A172 (cell line): ENCODE results near the gene MORC3. TPM values are rescaled to one million over a fixed set of nuclear protein-coding genes. Genes with fewer than 3 reads are reported as not detected.
"Not testable (repeated sequence)": the region's sequence is repeated elsewhere in the genome, so short reads cannot be mapped to it uniquely, and the experiment has no call there.

Experiments
- DNase-seq: peaks from one replicate; pipeline ENCODE4 v3.0.0-alpha.2; 2015; ENCODE audit warnings: low spot score
- total RNA-seq: library from RNA; depleted of rRNA; stranded (reverse); fragments of >200 nt; shearing (Covaris generic); gene quantifications from 2 replicates; pipeline ENCODE4 v1.2.3, GENCODE V29; 2014; rRNA removed

MORC3 gene
- 43.0 and 49.1 TPM in 2 replicates for total RNA-seq

GRCh38 chr21:36319767-36320420 lies at the start of gene MORC3:
Gene MORC3 (plus strand): TSS chr21:36320197. CDS start chr21:36320265, 68 bp downstream.
- peak; percentile 99 for DNase-seq

DNA sequence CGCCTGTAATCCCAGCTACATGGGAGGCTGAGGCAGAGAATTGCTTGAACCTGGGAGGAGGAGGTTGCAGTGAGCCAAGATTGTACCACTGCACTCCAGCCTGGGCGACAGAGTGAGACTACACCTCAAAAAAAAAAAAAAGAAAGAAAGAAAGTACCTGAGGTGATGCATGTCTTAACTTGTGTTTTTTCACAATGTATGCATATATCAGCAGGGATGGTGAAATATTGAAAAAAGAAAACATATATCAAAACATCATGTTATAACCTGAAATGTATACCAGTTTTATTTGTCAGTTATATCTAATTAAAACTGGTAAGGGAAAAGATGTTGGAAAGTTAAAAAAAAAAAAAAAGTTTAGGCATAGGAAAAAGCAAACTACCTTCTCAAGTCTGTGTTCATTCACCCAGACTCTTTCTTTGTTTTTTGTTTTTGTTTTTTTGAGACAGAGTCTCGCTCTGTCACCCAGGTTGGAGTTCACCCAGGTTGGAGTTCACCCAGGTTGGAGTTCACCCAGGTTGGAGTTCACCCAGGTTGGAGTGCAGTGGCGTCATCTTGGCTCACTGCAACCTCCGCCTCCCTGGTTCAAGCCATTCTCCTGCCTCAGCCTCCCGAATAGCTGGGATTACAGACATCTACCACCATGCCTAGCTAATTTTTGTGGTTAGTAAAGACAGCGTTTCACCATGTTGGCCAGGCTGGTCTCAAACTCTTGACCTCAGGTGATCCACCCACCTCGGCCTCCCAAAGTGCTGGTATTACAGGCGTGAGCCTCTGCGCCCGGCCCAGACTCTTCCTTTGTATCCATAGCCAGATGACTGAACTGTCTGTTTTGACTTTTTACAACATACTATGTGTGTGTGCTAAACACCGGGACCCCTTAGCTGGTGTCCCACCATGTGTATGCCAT lies 49.0 kb upstream of the MORC3 start:
- DNase-seq = not testable (repeated sequence)

- no peak for DNase-seq
Observed at GRCh38 chr21:36274128-36274527, 45.9 kb upstream of the MORC3 start.

DNA sequence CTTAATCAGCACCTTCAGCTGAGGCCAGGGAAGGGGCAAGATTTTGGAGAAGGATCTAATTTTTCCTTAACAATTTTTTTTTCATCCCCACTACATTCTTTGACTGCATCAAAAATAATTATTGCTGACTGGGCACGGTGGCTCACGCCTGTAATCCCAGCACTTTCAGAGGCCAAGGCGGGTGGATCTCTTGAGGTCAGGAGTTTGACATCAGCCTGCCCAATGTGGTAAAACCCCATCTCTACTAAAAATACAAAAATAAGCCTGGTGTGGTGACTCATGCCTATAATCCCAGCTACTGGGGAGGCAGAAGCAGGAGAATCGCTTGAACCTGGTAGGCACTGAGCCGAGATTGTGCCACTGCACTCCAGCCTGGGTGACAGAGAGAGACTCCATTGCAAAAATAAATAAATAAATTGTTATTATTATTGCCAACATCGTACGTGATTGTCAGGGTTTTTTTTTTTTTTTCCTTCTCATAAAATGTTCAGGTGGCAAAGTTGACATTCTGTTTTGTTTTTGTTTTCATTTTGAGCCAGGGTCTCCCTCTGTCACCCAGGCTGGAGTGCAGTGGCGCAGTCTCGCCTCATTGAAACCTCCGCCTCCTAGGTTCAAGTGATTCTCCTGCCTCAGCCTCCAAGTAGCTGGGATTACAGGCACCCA lies 37.3 kb upstream of the MORC3 start:
- DNase-seq = peak; percentile 75

GRCh38 chr21:36283231-36283622 lies 36.8 kb upstream of the MORC3 start:
- not testable (repeated sequence) for DNase-seq

DNA sequence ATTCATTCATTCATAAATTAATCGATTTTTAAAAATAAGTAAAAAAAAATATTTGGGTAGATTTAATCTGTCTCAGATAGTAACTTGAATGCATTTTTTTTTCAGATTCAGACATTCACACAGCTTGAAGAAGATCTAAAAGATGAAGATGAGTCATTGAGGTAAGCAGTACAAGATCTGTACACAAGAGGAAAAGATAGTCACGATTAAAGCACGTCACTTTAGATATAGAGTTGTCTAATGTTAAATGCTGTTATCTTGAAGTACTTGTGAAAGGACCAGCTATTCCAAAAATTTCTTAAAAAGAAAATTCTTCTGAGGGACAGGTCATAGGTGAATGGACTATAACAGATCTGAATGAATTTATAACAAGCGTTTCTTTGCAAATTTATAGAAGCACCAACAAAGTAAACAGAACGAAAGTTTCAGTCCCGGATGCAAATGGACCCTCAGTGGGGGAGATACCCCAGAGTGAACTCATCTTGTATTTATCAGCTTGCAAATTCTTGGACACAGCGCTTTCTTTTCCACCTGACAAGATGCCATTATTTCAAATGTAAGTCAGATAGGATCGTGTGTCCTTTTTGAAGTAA lies 31.2 kb upstream of the MORC3 start:
- DNase-seq = no peak

GRCh38 chr21:36291509-36291908 lies 28.5 kb upstream of the MORC3 start:
- DNase-seq = no peak

DNA sequence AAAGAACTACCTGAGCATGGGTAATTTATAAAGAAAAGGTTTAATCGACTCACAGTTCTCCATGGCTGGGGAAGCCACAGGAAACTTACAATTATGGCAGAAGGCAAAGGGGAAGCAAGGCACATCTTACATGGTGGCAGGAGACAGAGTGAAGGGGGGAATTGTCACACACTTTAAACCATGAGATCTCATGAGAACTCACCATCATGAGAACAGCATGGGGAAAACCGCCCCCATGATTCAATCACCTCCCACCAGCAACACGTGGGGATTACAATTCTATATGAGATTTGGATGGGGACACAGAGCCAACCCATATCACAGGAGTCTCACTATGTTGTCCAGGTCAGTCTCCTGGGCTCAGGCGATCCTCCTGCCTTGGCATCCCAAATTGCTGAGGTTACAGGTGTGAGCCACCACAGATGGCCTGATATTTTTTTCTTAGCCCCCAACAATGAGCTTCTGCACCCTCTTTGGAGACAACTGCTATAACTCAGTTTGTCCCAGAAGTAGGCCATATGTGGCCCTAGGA lies 22.5 kb upstream of the MORC3 start:
- no peak for DNase-seq

DNA sequence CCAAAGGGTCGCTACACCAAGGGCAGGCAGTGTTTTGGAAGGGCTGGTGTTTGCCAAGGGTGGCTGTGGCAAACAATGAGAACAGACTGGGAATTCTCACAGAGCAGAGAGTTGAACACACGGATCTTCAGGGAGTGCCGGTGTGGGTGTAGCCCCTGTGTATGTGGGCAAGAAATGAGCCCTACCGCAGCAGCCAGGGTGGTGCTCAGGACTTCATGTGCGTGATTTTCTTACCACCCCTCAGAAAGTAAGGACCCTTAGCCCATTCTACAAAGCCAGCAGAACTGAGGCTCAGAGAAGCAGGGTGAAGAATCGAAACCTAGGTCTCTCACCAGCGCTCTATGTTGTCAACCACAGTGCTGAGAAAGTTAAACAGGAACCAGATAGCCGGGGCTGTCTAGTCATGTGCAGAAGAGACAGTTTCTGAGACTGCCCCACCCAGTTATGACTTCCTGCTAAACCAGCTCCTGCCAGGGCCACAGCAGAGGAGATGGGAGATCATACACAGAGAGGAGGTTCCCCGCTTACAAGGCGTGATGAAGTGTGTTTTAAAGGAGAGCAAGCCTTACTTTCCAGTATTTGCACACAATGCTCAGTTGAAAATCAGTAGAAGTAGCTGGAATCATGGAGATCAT lies 21.9 kb upstream of the MORC3 start:
- DNase-seq = peak; percentile 56

DNA sequence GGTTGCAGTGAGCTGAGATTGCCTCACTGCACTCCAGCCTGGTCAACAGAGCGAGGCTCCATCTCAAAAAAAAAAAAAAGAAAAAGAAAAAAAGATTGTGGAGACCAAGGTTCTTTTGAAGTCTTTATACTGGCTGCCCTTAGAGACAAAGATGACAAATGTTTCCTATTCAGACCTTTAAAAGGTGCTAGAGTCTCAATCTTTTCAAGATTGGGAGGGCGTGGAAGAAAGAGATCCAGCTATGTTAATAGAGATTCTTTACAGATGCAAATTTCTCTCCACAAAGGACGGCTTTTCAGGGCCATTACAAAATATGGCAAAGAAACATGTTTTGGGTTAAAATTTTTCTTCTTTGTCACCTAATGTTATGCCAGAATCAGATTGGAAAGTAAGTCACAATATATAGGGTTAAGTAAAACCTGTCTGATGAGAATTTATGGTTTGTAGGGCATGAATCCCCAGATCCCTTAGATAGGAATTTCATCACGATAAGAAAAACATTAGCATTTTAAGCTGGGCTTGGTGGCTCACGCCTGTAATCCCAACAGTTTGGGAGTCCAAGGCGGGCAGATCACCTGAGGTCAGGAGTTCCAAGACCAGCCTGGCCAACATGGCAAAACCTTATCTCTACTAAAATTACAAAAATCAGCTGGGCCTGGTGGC lies 13.0 kb upstream of the MORC3 start:
- DNase-seq = no peak

- no peak for DNase-seq
Observed at GRCh38 chr21:36310016-36310415, 10.0 kb upstream of the MORC3 start.

- DNase-seq = not testable (repeated sequence)
Observed at GRCh38 chr21:36313446-36313845, 6.6 kb upstream of the MORC3 start.

DNA sequence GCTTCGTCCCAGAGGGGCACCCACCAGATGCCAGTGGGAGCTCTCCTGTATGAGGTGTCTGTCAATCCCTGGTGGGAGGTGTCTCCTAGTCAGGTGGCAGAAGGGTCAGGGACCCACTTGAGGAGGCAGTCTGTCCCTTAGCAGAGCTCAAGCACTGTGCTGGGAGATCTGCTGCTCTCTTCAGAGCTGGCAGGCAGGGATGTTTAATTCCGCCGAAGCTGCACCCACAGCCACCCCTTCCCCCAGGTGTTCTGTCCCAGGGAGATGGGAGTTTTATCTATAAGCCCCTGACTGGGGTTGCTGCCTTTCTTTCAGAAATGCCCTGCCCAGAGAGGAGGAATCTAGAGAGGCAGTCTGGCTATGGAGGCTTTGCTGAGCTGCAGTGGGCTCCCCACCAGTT lies 4.0 kb upstream of the MORC3 start:
- not testable (repeated sequence) for DNase-seq

GRCh38 chr21:36316872-36317484 lies 3.0 kb upstream of the MORC3 start:
- no peak for DNase-seq

GRCh38 chr21:36319406-36319766 lies 611 bp upstream of the MORC3 start:
- not testable (repeated sequence) for DNase-seq

- peak; percentile 65 for DNase-seq
Observed at GRCh38 chr21:36320421-36321324, 676 bp downstream of the MORC3 start.

DNA sequence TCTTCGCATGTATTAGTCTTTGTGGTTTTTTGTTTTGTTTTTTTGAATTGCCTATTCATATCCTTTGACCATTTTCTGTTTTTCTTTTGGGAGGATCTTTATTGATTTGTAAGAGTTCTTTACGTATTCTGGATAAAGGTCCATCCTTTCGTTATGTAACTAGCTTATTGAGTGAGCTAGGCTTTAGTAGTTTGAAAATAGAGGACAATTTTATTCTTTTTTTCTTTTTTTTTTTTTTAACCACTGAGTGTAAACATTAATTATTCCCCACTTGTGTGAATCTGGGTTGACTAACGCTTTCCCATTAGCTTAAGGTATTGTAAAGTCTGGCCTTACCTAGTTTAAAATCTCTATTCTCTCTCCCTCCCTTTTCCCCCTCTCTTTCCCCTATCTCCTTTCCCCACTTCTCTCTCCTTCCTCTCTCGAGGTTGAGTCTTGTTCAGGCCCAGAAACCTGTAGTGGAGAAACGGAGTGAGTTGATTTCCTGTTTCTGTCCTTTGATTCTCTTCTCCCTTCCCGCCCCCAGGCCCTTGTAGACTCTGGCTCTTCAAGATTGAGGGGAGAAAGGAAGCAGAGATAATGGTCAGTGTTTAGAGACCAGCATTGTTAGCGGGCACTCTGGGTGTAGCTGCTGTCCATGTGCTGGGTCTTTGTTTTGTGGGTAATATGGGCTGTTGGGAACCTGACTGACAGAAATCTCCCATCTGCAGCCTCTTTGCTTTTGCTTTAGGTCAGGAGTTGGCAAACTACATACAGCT lies 1.5 kb downstream of the MORC3 start:
- DNase-seq = peak; percentile 50

DNA sequence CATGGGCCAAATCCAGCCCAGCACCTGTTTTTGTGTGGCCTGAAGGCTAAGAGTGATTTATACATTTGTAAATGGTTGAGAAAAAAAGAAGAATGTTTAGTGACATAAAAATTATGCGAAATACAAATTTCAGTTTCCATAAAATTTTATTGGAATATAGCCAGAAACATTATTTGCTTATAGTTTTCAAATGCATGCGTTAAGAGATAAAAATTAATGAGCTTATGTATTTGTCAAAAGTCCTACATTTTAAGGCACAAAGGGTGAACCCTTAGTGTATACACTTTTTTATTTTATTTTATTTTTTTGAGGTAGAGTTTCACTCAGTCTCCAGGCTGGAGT lies 2.1 kb downstream of the MORC3 start:
- DNase-seq = no peak

- peak; percentile 70 for DNase-seq
Observed at GRCh38 chr21:36323032-36323431, 3.0 kb downstream of the MORC3 start.
